HT1080 (cell line): ENCODE results near the gene TBXT. TPM values are rescaled to one million over a fixed set of nuclear protein-coding genes. Genes with fewer than 3 reads are reported as not detected.
A peak's percentile ranks its signal among the peaks of the same experiment; 100 is the strongest.
"Not testable (repeated sequence)": the region's sequence is repeated elsewhere in the genome, so short reads cannot be mapped to it uniquely, and the experiment has no call there.

ENCODE experiments used
- DNase-seq: peaks from one replicate; pipeline ENCODE4 v3.0.0-alpha.2; 2015; ENCODE audit warnings: low read depth
- total RNA-seq: library from RNA; depleted of rRNA; stranded (reverse); fragments of >200 nt; shearing (Covaris generic); gene quantifications from 2 replicates; pipeline ENCODE4 v1.2.3, GENCODE V29; 2014

TBXT gene
- total RNA-seq, 1 experiment from 2014 or later: not detected

GRCh38 chr6:166172546-166172945 lies 4.9 kb upstream of the TBXT start:
- no peak for DNase-seq

- no peak for DNase-seq
Observed at GRCh38 chr6:166169549-166170421, 2.1 kb upstream of the TBXT start.

GRCh38 chr6:166168616-166169548 lies 1.2 kb upstream of the TBXT start:
- DNase-seq: no peak

- no peak for DNase-seq
Observed at GRCh38 chr6:166167258-166167731, 356 bp downstream of the TBXT start.

GRCh38 chr6:166166314-166167257 lies 1.1 kb downstream of the TBXT start:
- DNase-seq: no peak

GRCh38 chr6:166165558-166166313 lies 1.9 kb downstream of the TBXT start:
- DNase-seq: no peak

GRCh38 chr6:166162599-166163342 lies 4.9 kb downstream of the TBXT start:
- no peak for DNase-seq

- no peak for DNase-seq
Observed at GRCh38 chr6:166157930-166158617, 9.6 kb downstream of the TBXT start.

- DNase-seq: peak; percentile 11
Observed at GRCh38 chr6:166156942-166157341, 10.7 kb downstream of the TBXT start.

- no peak for DNase-seq
Observed at GRCh38 chr6:166153966-166154365, 13.7 kb downstream of the TBXT start.

GRCh38 chr6:166152660-166153059 lies 15.0 kb downstream of the TBXT start:
- no peak for DNase-seq

GRCh38 chr6:166151798-166152197 lies 15.9 kb downstream of the TBXT start:
- no peak for DNase-seq

GRCh38 chr6:166145751-166146150 lies 21.9 kb downstream of the TBXT start:
- DNase-seq: peak; percentile 88

GRCh38 chr6:166143011-166143410 lies 24.6 kb downstream of the TBXT start:
- peak; percentile 42 for DNase-seq

- no peak for DNase-seq
Observed at GRCh38 chr6:166127624-166128472, 39.8 kb downstream of the TBXT start.

GRCh38 chr6:166123115-166123514 lies 44.5 kb downstream of the TBXT start:
- not testable (repeated sequence) for DNase-seq

- DNase-seq: no peak
Observed at GRCh38 chr6:166121726-166122125, 45.9 kb downstream of the TBXT start.
